Activated CD8-positive, alpha-beta T cell treated with anti-CD3 and anti-CD28 coated beads, Interleukin-2, amount 10 ng/mL, durations not matched to agents 7 days and 5 days (primary cell): Measurements from ENCODE around the gene HMG20A. TPM values are rescaled to one million over a fixed set of nuclear protein-coding genes. Genes with fewer than 3 reads are reported as not detected.
"Not testable (repeated sequence)": the region's sequence is repeated elsewhere in the genome, so short reads cannot be mapped to it uniquely, and the experiment has no call there.

Source experiments
- ATAC-seq: fragments of 150-1000 bp; cut with Tn5 transposase; one replicate; pipeline ENCODE4 v1.10.0; 2021; ENCODE audit warnings: moderate library complexity
- CTCF ChIA-PET: fragments of 350-600 bp; sonication (Branson Sonifier 250); formaldehyde crosslinking; loops from one replicate; lab custom pipeline; 2021; ENCODE audit warnings: antibody characterized with exemption; lab: Charles Lee
- POLR2A ChIA-PET: fragments of 350-600 bp; sonication (Branson Sonifier 250); formaldehyde crosslinking; loops from one replicate; lab custom pipeline; 2021; ENCODE audit warnings: antibody characterized with exemption; lab: Charles Lee
- DNase-seq: peaks from one replicate; pipeline ENCODE4 v3.0.0-alpha.2; 2020
- H3K27ac Mint-ChIP-seq: one replicate; pipeline ENCODE4 v1.8.0; 2021; ENCODE audit warnings: mild to moderate bottlenecking, mixed read lengths
- H3K27me3 Mint-ChIP-seq: one replicate; pipeline ENCODE4 v1.8.0; 2021; ENCODE audit warnings: low read depth, mixed read lengths
- H3K36me3 Mint-ChIP-seq: one replicate; pipeline ENCODE4 v1.8.0; 2021; ENCODE audit warnings: low read depth, mixed read lengths
- H3K4me1 Mint-ChIP-seq: one replicate; pipeline ENCODE4 v1.8.0; 2021; ENCODE audit warnings: low read depth, mixed read lengths
- H3K4me3 Mint-ChIP-seq: one replicate; pipeline ENCODE4 v1.8.0; 2021; ENCODE audit warnings: mild to moderate bottlenecking, mixed read lengths
- H3K9me3 Mint-ChIP-seq: one replicate; pipeline ENCODE4 v1.8.0; 2022; ENCODE audit warnings: mixed read lengths; ENCODE audit not compliant: insufficient read depth
- total RNA-seq, 2 experiments: library from RNA; stranded (reverse); gene quantifications; one replicate each; pipeline ENCODE4 v1.2.3, GENCODE V29; 2021

Gene HMG20A
- total RNA-seq, 2 experiments from 2014 or later, result 47.5 to 51.7 TPM

DNA sequence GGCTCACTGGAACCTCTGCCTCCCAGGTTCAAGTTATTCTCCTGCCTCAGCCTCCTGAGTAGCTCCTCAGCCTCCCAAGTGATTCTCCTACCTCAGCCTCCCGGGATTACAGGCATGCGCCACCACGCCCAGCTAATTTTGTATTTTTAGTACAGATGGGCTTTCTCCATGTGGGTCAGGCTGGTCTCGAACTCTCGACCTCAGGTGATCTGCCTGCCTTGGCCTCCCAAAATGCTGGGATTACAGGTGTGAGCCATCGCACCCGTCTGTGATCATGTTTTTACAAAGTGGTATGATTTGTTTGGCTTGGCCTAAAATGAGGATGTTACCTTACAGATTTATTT is 10.6 kb upstream of the HMG20A start:
- not testable (repeated sequence) for H3K9me3 Mint-ChIP-seq, ATAC-seq, H3K27me3 Mint-ChIP-seq, DNase-seq
- H3K27ac Mint-ChIP-seq, result peak overlapping the region; percentile 88
- H3K36me3 Mint-ChIP-seq, result peaks cover 13% of the 10 kb centered on the region
- ChIA-PET CTCF (interaction anchor here (0.9 to 2.1 kb wide), 5 partner anchors 9 to 224 kb away, joined by 3 to 8 read pairs (median 5); no protein-coding TSS in a partner anchor), POLR2A (interaction anchor here (1.3 to 1.8 kb wide), 3 partner anchors 9 to 133 kb away, joined by 3 to 14 read pairs (median 4); partner anchors contain the start of gene PEAK1)
- peak overlapping the region; percentile 51 for H3K4me3 Mint-ChIP-seq
- peaks cover 49% of the 10 kb centered on the region for H3K4me1 Mint-ChIP-seq

DNA sequence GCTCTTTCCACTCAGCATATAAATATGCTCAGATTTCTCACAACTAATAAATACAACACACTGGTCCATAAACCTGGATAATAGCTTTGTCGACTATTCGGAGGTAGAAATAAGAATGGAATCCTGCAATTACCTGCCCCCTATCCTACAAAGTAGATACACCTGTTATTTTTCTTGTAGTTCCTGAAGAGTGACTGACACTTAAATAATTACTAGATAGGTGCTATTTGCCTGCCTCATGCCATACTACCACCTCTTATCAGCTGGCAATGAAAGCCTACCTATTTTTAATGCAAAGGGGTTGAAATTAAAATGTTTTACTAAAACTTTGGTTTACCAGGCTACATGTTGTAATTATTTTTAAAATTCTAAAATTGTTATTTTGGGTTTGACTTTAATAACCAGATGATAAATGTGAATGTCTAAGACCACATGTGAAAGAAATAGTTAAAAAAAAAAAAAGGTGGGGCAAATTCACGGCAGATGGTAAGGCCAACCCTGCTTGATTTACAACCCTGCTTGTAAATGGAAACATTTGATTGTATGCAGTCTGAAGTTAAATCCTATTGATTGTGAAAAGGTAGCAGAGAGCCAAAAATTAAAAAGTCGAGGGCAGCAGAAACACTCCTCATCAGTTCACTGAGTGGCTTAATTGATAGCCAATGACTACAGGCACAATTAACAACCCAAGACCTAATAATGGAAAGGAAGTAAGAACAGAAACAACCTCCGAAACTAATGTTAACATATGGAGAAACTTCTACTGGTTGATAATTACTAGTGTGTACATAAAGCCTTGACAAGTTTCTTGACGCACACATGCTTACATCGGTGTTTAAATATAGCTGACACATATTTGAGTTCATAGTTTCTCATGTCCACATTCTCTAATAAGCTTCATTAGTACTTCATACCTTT is 9.7 kb upstream of the HMG20A start:
- H3K27ac Mint-ChIP-seq, result no peak overlapping the region
- H3K4me3 Mint-ChIP-seq, result no peak overlapping the region
- no peak for ATAC-seq

DNA sequence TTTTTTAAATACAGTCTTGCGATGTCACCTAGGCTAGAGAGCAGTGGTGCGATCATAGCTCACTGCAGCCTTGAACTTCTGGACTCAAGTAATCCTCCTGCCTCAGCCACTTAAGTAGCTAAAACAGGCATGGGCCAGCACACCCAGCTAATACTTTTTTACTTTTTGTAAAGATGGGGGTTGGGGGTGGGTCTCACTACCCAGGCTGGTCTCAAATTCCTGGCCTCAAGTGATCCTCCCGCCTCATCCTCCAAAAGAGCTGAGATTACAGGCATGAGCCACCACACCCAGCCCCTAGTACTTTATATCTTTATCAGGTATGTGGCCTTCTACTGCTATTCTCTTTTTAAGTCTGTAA is 9.1 kb upstream of the HMG20A start:
- CTCF ChIA-PET, result no interaction called here
- Mint-ChIP-seq H3K9me3 (no peaks in the 10 kb centered on the region), H3K27ac (no peak overlapping the region), H3K4me3 (no peak overlapping the region), H3K27me3 (no peaks in the 10 kb centered on the region), H3K4me1 (peaks cover 37% of the 10 kb centered on the region), H3K36me3 (peaks cover 13% of the 10 kb centered on the region)
- POLR2A ChIA-PET, result no interaction called here
- DNase-seq (no peak), ATAC-seq (no peak)

More for the DNA sequence above, 9.7 kb upstream of the HMG20A start:
- H3K36me3 Mint-ChIP-seq, result peaks cover 13% of the 10 kb centered on the region
- CTCF ChIA-PET, result interaction anchor here (1.3 to 2.1 kb wide), 4 partner anchors 8 to 224 kb away, joined by 3 to 8 read pairs (median 6); no protein-coding TSS in a partner anchor
- H3K9me3 Mint-ChIP-seq, result no peaks in the 10 kb centered on the region
- H3K4me1 Mint-ChIP-seq, result peaks cover 43% of the 10 kb centered on the region
- no peaks in the 10 kb centered on the region for H3K27me3 Mint-ChIP-seq
- POLR2A ChIA-PET, result interaction anchor here (1.3 to 1.8 kb wide), 3 partner anchors 8 to 132 kb away, joined by 3 to 14 read pairs (median 4); partner anchors contain the start of gene PEAK1
- no peak for DNase-seq

- Mint-ChIP-seq H3K27ac (no peak overlapping the region), H3K9me3 (no peaks in the 10 kb centered on the region), H3K36me3 (peaks cover 5% of the 10 kb centered on the region), H3K4me3 (no peak overlapping the region), H3K4me1 (peaks cover 34% of the 10 kb centered on the region), H3K27me3 (no peaks in the 10 kb centered on the region)
- ChIA-PET CTCF (interaction anchor here (1.2 kb wide), 1 partner anchor 226 kb away, joined by 3 read pairs; no protein-coding TSS in a partner anchor), POLR2A (no interaction called here)
- ATAC-seq (no peak), DNase-seq (no peak)
Measured at GRCh38 chr15:77412972-77413698, 7.6 kb upstream of the HMG20A start.

GRCh38 chr15:77413699-77414349 is 6.9 kb upstream of the HMG20A start:
- H3K27me3 Mint-ChIP-seq, result no peaks in the 10 kb centered on the region
- ATAC-seq (no peak), DNase-seq (no peak)
- H3K4me3 Mint-ChIP-seq, result no peak overlapping the region
- ChIA-PET POLR2A (no interaction called here), CTCF (interaction anchor here (1.2 kb wide), 2 partner anchors 83 to 227 kb away, joined by 3 read pairs; no protein-coding TSS in a partner anchor)
- peaks cover 7% of the 10 kb centered on the region for H3K36me3 Mint-ChIP-seq
- H3K4me1 Mint-ChIP-seq, result peaks cover 39% of the 10 kb centered on the region
- H3K9me3 Mint-ChIP-seq, result no peaks in the 10 kb centered on the region
- no peak overlapping the region for H3K27ac Mint-ChIP-seq

DNA sequence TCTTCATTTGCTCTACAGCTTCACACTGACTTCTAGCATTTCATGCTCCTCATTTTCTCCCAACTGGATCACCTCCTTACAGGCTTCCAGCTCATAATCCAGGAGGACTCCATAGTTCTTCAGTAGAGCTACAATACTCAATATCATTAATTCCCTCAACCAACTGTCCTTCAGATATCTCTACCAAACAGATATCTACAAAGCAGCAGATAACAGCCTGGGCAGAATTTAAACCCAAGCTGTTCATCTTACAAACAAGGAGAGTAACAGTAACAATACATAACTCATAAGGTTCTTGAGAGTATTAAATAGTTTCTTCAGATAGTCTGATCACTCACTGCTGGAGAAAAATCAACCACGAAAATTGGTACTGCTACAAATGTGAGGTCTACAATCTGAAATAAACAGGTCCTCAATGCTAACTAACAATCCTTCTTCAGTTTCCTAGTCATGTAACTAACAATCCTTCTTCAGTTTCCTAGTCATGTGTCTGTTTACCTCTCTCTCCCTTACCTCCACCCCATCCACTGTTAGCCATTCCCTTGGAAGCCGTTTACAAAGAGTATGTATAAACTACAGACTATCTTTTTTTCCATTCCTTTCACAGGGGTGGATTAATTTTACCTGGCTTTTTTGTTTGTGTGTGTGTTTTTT is 5.8 kb upstream of the HMG20A start:
- ChIA-PET CTCF (interaction anchor here (1.2 kb wide), 1 partner anchor 82 kb away, joined by 3 read pairs; no protein-coding TSS in a partner anchor), POLR2A (no interaction called here)
- Mint-ChIP-seq H3K27me3 (no peaks in the 10 kb centered on the region), H3K4me3 (no peak overlapping the region), H3K9me3 (no peaks in the 10 kb centered on the region), H3K4me1 (peaks cover 31% of the 10 kb centered on the region), H3K27ac (no peak overlapping the region), H3K36me3 (peaks cover 8% of the 10 kb centered on the region)
- ATAC-seq, result no peak
- DNase-seq, result no peak

DNA sequence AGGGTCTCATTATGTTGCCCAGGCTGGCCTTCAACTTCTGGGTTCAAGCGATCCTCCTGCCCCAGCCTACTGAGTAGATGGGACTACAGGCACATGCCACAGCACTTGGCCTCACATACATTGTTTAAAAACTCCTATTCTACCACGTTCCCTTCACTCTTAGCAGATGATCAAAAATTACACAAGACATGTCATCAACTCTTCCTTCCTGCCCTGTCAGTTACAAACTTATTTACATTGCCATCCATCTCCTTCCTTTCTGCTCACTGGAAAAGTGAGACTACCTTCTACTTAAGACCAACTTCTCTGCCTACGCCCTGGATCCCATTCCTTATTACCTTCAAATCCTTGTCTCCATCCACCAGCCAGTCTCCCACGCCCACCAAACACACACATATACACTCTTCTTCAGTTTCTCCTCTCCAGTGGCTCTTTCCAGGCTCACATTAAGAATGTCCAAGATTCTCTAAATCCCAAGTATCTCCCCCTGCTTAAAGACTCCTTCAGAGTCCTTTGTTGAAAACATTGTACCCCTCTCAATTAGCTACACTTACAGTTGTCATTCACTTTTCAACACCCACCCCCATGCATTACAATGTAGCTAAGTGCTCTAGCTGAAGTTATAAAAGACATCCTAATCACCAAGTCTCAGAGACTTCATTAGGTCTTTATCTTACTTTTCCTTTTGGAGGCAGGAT is 5.1 kb upstream of the HMG20A start:
- DNase-seq (no peak), ATAC-seq (no peak)
- Mint-ChIP-seq H3K9me3 (no peaks in the 10 kb centered on the region), H3K4me3 (no peak overlapping the region), H3K27ac (no peak overlapping the region), H3K4me1 (peaks cover 25% of the 10 kb centered on the region), H3K36me3 (peaks cover 8% of the 10 kb centered on the region), H3K27me3 (no peaks in the 10 kb centered on the region)
- CTCF ChIA-PET, result no interaction called here
- POLR2A ChIA-PET, result interaction anchor here (0.6 kb wide), 1 partner anchor 35 kb away, joined by 4 read pairs; no protein-coding TSS in a partner anchor

GRCh38 chr15:77416148-77416455 is 4.6 kb upstream of the HMG20A start:
- ATAC-seq, result no peak
- no peaks in the 10 kb centered on the region for H3K9me3 Mint-ChIP-seq
- H3K27ac Mint-ChIP-seq, result no peak overlapping the region
- peaks cover 9% of the 10 kb centered on the region for H3K36me3 Mint-ChIP-seq
- H3K4me1 Mint-ChIP-seq, result peaks cover 23% of the 10 kb centered on the region
- H3K4me3 Mint-ChIP-seq, result no peak overlapping the region
- CTCF ChIA-PET, result no interaction called here
- no peak for DNase-seq
- no peaks in the 10 kb centered on the region for H3K27me3 Mint-ChIP-seq
- POLR2A ChIA-PET, result no interaction called here

DNA sequence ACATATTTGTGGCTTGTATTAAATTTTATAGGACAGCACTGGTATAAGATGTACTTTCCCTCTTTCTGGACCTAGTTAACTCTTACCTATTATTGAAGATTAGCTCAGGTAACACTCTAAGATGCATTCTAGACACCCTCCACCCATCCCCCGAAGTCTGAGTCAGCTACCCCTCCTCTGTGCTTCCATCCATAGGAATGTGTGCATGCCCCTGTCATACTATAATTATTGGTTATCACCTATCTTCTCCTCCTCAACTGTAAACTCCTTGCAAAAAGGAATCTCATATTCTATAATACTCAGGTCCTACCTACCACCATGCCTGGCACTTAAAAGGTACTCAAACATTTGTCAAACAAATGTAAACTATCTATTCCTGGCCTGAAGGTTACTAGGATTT is 3.7 kb upstream of the HMG20A start:
- Mint-ChIP-seq H3K4me3 (no peak overlapping the region), H3K27me3 (no peaks in the 10 kb centered on the region), H3K27ac (no peak overlapping the region), H3K9me3 (no peaks in the 10 kb centered on the region), H3K36me3 (peaks cover 9% of the 10 kb centered on the region), H3K4me1 (peaks cover 29% of the 10 kb centered on the region)
- DNase-seq, result no peak
- ChIA-PET POLR2A (no interaction called here), CTCF (interaction anchor here (2.3 kb wide), 1 partner anchor 80 kb away, joined by 8 read pairs; no protein-coding TSS in a partner anchor)
- no peak for ATAC-seq

GRCh38 chr15:77417602-77418001 is 3.1 kb upstream of the HMG20A start:
- ATAC-seq (no peak), DNase-seq (no peak)
- Mint-ChIP-seq H3K27me3 (no peaks in the 10 kb centered on the region), H3K27ac (no peak overlapping the region), H3K9me3 (no peaks in the 10 kb centered on the region), H3K36me3 (peaks cover 7% of the 10 kb centered on the region), H3K4me1 (peaks cover 28% of the 10 kb centered on the region), H3K4me3 (no peak overlapping the region)
- POLR2A ChIA-PET, result no interaction called here
- CTCF ChIA-PET, result interaction anchor here (2.3 kb wide), 1 partner anchor 80 kb away, joined by 8 read pairs; no protein-coding TSS in a partner anchor
